RKO (cell line): ENCODE results near the gene MTERF1.
"Not testable (repeated sequence)": the region's sequence is repeated elsewhere in the genome, so short reads cannot be mapped to it uniquely, and the experiment has no call there.

Source experiments
- DNase-seq: peaks from one replicate; pipeline ENCODE4 v3.0.0-alpha.2; 2016; ENCODE audit warnings: low spot score

The MTERF1 gene

GRCh38 chr7:91883676-91884362, 3.3 kb upstream of the MTERF1 start:
- no peak for DNase-seq

GRCh38 chr7:91880016-91880412, 488 bp downstream of the MTERF1 start:
- no peak for DNase-seq

- peak; percentile 66 for DNase-seq
Measured at GRCh38 chr7:91876391-91877133, 3.9 kb downstream of the MTERF1 start.

GRCh38 chr7:91875851-91876250, 4.7 kb downstream of the MTERF1 start:
- no peak for DNase-seq

- DNase-seq, result no peak
Measured at GRCh38 chr7:91872928-91873327, 7.6 kb downstream of the MTERF1 start.

- DNase-seq, result no peak
Measured at GRCh38 chr7:91872069-91872468, 8.4 kb downstream of the MTERF1 start.

- DNase-seq, result peak; percentile 61
Measured at GRCh38 chr7:91869661-91870060, 10.8 kb downstream of the MTERF1 start.

GRCh38 chr7:91866599-91867148, 13.8 kb downstream of the MTERF1 start:
- no peak for DNase-seq

- DNase-seq, result no peak
Measured at GRCh38 chr7:91865511-91865910, 15.0 kb downstream of the MTERF1 start.

GRCh38 chr7:91864604-91865003, 15.9 kb downstream of the MTERF1 start:
- DNase-seq, result not testable (repeated sequence)

- DNase-seq, result no peak
Measured at GRCh38 chr7:91864070-91864469, 16.4 kb downstream of the MTERF1 start.

- DNase-seq, result peak; percentile 59
Measured at GRCh38 chr7:91852263-91852741, 28.2 kb downstream of the MTERF1 start.

- DNase-seq, result peak; percentile 49
Measured at GRCh38 chr7:91850455-91850854, 30.0 kb downstream of the MTERF1 start.

GRCh38 chr7:91847876-91848588, 32.5 kb downstream of the MTERF1 start:
- DNase-seq, result no peak

- no peak for DNase-seq
Measured at GRCh38 chr7:91847231-91847630, 33.3 kb downstream of the MTERF1 start.

- no peak for DNase-seq
Measured at GRCh38 chr7:91846436-91846835, 34.1 kb downstream of the MTERF1 start.

GRCh38 chr7:91843831-91844230, 36.7 kb downstream of the MTERF1 start:
- no peak for DNase-seq

- DNase-seq, result no peak
Measured at GRCh38 chr7:91838439-91838838, 42.1 kb downstream of the MTERF1 start.

- no peak for DNase-seq
Measured at GRCh38 chr7:91837397-91838070, 43.0 kb downstream of the MTERF1 start.

GRCh38 chr7:91835826-91836368, 44.6 kb downstream of the MTERF1 start:
- DNase-seq, result no peak

- DNase-seq, result no peak
Measured at GRCh38 chr7:91835091-91835825, 45.2 kb downstream of the MTERF1 start.
